Myocyte (in vitro differentiated cells): ENCODE measurements around the gene KLHL5. TPM values are rescaled to one million over a fixed set of nuclear protein-coding genes. Genes with fewer than 3 reads are reported as not detected.

ENCODE experiments used
- DNase-seq: peaks from one replicate; pipeline ENCODE4 v3.0.0-alpha.2; 2012; ENCODE audit warnings: low read depth
- total RNA-seq: library from RNA; depleted of rRNA; stranded (reverse); fragments of >200 nt; gene quantifications from 2 replicates; pipeline ENCODE4 v1.2.3, GENCODE V29; 2014

KLHL5 gene
- total RNA-seq, 1 donor from 2014 or later = 53.6 TPM

DNA sequence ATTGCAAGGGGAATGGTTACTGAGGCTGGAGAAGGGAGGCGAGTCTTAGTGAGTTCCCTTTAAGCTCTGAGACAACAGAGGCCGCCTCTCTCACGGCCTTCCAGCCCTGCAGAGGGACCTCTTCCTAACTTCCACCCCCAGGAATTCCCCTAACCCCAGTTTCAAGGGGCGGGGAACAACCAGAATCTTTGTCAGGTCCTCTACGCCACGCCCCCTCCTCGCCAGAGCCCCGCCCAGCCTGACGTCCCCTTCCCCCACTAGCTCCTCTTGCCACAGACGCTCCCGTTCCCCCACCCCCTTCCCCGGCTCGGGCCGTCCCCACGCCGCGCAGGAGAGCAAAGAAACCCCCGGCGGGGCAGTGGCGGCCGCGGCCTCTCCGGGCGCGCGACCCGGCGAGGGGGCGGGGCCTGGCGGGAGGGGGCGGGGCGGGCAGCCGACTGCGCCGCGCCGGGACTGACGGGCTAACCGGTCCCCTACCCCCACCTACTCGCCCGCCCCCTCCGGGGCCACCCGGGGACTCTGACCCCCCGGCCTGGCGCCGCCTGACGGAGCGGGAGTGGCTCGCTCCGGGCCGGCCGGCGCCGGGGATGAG is 17.6 kb upstream of the KLHL5 start:
- peak; percentile 96 for DNase-seq

DNA sequence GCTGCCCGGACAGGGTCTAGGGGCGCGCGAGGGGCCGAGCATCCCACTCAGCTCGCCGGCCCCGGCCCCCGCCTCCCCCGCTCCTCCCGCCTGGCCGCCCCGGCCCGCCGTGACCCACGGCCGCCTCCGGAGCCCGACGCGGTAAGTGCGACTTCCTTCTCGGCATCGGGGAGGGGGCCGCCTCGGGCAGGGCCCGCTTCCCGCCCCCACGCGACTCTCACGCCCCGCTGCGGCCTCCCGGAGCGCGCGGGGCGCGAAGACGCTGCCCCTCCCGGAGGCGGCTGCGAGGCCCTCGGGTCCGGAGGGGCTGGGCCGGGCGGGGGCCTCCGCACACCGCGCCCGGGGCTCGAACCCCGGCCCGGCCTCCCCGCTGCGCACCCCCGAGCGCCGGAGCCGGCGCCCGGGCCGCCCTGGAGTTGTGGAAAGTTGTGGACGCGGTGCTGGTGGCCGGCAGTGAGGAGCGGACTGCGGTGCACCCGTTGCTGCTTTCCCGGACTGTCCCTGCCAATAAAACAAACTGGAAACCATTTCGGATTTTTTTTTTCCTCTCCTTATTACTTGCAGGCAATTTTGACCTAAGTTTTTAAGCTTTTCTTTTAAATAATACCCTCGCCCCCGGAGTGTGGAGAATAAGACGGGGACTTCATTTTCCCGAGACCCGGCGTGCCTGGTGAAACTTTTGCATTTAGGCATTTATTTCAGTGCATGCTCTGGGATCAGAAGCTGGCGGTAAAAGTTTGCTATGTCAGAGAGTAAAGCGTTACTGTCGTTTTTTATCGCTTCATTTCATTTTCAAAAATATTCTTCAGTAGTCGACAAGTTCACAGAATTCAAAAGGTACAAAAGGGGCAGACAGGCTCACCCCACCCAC is 16.8 kb upstream of the KLHL5 start:
- peak; percentile 51 for DNase-seq

DNA sequence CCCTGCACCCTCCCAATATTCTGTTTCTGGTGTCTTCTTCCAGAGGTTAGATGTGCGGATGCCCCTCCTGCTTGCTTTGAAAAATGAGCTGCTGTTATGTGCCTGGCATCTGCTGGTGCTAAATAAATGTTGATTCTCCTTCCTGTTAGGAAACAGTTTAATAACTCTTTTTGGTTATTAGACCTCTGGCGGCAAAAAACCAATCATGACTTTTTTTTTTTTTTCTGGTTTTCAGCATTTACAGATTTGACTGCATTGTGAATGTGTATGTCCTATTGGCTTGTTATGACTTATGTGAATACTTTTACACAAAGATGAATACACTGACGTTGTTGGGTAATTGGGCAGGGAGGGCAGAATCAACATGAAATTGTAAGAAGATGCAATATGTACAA is 16.2 kb upstream of the KLHL5 start:
- no peak for DNase-seq

DNA sequence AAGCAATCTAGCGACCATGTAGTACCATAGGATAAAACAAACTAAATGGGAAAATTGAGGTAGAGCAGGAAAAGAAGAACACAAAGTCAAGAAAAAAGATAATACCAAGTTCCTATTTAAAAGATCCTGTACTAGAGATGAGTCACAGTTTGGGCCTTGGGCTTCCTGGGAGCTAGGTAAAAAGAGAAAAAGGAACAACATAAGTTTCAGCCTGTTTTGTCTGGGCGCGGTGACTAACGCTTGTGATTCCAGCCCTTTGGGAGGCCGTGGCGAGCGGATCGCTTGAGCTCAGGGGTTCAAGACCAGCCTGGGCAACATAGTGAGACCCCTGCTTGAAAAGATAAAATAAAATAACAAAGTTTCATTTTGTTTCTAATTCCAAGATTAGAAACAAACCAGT is 15.8 kb upstream of the KLHL5 start:
- DNase-seq = no peak

DNA sequence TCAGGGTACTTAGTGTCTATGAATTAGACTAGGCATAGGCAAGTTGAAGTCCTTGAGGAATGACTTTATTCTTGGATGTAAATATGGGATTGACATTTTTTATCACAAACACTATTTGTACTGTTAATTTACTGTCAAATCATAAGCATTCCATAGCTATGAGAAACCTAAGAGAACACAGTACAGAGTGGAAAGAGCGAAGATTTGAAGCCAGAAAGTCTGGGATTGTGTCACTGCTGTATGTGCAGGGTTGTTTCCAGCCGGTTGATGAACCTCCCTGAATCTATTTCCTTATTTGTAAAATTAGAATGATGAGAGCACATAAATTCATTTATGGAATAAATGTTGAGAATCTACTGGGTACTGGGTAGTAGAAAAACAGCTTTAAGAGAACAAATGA is 14.4 kb upstream of the KLHL5 start:
- DNase-seq = no peak

DNA sequence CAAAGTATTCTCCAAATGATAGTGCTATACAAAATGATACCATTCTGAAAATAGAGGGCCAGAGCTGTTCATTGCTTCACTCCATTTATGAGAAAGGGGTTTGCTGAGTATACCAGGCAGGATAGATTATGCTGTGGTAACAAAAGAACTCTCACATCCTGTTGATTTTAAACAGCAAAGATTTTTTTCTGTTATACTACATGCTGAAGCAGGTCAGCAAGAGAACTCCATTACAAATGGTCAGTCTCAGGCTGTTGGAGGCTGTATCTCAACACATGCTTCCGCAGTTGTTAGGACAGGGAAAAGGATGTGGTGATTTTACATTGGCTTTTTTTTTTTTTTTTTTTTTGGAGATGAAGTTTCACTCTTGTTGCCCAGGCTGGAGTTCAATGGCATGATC is 13.7 kb upstream of the KLHL5 start:
- DNase-seq = no peak

DNA sequence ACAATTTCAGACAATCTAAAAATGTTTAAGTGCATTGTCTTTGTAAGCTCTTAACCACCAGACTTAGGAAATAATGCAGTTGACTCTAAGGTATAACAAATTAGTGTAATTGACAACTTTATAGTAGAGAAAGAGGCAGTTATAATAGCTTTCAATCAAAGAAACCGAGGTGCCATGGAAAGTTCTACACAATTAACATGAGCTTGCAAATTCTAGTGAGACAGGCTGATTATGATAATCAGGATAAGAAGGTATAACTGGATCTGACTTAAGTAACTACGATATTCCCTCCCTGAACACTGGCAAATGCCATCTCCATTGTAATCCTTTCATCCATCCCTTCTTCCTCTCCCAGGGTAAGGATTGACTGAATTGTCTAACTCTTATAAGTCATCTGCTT is 11.4 kb upstream of the KLHL5 start:
- DNase-seq = no peak

DNA sequence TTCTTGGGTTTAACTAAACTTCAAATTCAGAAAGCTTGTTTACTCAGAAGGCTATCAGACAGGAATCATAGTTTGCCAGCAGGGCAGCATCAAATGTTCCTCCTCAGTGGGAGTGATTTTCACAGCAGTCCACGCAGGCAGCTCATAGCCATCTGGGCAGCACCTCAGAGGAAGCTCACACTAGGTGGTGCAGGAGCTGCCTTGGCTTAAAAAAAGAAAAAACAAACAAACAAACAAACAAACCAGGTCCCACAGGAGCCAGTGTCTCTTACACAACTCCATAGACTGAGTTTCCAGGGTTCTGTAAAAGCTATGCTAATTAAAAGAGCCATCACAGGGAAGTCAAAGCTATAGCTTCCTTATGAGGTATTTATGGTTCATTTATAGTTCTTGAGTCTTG is 10.5 kb upstream of the KLHL5 start:
- DNase-seq = no peak

DNA sequence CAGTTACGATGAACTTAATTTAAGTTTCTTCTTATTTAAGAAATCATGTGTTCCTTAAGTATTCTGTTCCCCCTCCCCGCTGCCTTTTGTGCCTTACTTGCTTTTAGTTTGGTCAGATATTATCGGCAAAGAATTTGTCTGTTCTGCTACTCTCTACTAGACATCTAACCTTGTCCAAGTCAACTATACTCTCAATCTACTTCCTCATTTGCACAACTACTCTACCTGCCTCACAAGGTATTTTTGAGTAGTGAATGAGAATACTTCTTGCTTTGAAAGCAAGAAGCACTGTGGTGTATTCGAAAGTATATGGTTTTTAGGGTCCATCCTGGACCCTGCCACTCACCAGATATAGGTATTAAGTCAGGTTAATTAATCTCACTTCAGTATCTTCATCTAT is 8.0 kb upstream of the KLHL5 start:
- DNase-seq = no peak

DNA sequence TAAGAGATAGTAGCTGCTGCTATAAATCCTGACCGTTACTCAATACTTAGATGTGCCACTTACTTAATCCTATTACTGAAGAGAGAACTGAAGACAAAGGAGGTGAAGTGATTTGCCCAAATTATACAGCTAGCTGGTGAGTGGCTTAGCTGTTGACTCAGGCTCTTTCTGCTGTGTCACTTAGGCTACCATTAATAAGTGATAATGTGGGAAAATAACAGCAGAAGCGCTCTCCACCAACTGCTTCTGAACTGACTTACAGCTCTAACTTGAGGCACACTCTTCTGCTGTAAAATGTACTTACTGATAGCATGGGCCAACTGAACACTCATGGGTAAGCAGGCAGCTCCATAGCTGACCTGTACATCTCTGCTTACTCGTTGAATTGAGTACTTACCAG is 7.5 kb upstream of the KLHL5 start:
- no peak for DNase-seq

DNA sequence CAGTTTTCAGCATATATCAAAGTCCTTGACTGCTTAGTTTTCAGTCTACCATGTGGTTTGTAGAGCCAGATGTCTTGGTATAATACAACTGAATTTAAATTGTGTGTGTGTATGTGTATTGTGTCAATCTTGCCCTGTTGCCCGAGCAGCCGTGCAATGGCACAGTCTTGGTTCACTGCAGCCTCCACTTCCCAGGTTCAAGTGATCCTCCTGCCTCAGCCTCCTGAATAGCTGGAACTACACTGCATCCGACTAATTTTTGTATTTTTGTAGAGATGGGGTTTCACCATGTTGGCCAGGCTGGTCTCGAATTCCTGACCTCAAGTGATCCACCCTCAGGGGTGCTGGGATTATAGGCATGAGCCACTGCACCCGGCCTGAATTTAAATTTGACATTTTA is 6.0 kb upstream of the KLHL5 start:
- no peak for DNase-seq

DNA sequence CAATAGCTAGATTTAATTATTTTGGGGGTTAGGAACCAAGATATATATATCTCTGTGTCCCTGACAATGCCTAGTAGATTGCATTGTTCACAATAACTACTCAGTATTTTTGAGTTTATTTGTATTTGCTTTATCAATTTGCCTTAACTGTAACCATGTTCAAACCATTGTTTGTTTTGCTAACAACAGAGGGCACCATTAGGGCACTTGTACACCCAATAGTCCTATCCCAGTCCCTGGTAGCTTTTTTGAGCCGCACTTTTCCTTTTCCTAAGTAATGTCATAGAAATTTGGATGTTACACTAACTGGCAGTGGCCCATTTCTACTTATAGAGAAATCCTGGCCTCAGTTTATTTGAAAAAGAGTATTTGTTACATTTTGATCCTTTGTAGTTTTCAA is 575 bp upstream of the KLHL5 start:
- no peak for DNase-seq

DNA sequence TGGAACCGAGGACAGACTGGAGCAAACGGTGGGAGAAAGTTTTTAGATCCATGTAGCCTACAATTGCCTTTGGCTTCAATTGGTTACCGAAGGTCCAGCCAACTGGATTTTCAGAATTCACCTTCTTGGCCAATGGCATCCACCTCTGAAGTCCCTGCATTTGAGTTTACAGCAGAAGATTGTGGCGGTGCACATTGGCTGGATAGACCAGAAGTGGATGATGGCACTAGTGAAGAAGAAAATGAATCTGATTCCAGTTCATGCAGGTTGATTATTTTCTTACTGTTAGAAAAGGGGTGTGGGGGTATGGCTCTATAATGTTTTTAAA is 702 bp downstream of the KLHL5 start:
- DNase-seq = no peak

DNA sequence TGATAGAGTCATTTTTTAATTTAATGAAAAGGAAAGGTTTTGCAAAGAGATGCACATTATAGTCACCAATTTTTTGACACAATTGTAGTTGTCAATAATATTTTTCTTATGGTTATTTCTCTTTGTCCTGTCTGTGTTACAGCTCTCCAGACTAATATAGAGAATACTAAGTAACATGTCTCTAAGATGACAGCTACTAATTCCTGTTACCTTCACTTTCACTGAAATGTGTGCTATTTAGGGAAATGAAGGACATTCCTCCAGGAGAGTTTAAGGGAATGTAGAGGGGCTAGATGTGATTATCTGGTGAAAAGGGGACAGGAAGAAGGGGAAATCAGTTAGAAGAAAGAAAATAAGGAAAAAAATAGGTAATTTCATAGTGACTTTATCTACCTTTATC is 1.4 kb downstream of the KLHL5 start:
- DNase-seq = no peak

DNA sequence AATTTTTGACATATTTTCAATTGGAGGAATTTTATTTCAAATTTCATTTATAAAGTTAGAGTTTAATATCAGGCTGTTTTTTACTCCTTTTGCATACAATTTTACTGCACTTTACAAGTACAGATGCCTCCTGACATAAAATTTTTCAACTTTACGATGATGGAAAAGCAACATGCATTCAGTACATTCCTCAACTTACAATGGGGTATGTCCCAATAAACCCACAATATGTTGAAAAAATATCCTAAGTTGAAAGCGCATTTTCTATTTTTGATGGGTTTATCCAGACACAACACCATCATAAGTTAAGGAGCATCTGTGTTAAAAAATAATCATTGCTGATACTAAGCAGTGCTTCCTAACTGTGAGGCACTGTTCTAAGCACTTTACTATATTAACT is 4.3 kb downstream of the KLHL5 start:
- DNase-seq = no peak

DNA sequence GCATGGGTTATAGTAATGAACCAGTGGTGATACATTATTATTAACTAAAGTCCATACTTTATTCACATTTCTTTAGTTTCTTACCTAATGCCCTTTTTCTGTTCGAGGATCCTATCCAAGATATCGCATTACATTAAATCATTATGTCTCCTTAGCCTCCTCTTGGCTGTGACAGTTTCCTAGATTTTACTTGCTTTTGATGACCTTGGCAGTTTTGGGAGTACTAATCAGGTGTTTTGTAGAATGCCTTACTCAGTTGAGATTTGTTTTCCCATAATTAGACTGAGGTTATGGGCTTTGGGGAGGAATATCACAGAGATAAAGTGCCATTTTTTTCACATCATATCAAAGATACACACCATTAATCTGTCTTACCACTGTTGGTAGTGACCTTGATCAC is 5.0 kb downstream of the KLHL5 start:
- no peak for DNase-seq

DNA sequence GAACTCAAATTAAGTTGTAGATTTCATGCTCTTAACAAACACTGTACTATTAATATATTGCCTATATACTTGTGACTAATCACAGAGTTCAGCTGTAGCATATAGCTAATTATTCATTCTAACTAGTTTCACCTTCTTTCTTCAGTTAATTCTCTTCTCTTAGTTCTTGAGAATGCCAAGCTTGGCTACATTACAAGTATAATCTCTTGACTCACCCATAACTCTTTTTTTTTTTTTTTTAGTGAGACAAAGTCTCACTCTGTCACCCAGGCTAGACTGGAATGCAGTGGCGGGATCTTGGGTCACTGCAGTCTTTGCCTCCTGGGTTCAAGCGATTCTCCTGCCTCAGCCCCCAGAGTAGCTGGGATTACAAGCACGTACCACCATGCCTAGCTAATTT is 5.4 kb downstream of the KLHL5 start:
- no peak for DNase-seq

DNA sequence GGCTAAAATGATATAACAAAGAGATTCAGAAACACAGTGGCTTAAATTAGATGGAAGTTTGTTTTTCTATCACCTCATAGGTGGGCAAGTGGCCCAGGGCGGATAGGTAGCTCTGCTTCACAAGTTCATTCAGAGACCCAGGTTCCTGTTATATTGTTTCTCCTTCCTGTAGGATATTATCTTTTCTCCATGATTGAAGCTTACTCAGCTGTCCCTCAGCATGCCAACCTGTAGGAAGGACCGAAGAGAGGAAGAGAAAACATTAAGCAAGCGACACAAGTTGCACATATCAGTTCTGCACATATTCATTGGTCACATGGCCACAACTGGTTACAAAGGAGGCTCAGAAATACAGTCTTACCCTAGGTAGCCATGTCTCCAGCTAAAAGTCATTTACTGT is 6.9 kb downstream of the KLHL5 start:
- no peak for DNase-seq

DNA sequence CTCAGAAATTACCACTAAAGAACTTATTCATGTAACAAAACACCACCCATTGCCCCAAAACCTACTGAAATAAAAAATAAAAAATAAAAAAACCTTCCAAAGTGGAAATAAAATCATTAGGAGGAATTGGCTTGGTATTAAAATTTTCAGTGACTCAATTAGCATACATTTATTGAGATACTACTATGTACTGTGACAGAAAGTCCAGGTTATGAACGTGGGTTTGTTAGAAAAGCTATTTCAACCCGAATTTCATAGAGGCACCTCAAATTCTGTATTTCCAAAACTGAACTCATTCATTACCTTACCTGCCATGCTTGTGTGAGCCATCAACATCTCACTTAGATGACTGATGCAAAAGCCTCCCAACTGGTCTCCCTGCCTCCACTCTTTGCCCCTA is 16.8 kb downstream of the KLHL5 start:
- DNase-seq = no peak

DNA sequence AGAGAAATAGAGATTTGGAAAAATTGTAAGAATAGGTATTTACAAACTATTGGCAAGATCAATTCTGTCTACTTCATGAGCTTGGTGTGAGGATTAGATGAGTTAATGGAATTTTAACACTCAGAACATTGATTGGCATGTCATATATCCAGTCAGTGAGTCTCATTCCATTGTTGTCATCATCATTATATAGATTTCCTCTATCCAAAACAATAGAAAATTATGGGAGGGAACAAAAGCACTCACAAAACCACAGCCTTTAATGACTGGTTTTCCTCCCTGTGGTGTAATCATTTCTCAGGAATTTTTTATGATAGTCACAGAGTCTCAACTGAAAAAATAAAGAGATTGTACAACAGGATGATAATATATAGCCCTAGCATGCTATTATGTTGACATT is 21.1 kb downstream of the KLHL5 start:
- DNase-seq = no peak

DNA sequence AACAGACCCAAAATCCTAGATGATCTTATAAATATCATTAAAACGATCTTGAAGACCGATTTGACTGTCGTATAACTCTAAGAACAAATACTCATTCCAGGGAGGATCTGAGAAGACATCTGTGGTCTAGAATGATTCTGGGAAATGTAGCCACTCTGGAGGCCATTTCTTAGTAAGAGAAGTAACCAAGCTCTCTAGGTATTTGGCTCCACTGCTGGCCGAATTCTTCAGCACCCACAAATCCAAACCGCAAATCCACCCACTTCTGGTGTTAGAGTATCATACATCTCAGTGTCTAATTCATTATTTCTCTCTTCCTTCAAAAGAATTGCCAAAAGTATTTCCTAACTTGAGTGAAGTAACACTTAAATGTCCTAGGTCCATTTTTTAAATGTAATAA is 23.9 kb downstream of the KLHL5 start:
- DNase-seq = peak; percentile 92

DNA sequence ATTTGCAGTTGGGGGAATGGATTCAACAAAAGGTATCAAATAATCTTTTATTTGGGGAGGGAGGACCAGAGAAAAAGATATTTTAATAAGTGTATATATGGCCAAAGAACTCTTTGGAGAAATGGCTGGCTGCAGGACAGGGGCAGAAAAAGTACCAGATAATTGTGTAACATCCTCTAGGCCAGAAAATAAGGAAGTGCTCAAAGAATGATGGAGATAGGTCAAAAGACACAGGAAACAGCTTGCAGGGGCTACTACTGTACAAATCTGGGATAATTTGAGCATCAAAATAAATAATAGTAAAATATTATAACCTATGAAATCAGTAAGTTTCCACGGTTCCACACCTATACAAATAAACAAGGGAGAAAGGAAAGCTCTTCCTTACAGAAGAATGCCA is 34.8 kb downstream of the KLHL5 start:
- no peak for DNase-seq

DNA sequence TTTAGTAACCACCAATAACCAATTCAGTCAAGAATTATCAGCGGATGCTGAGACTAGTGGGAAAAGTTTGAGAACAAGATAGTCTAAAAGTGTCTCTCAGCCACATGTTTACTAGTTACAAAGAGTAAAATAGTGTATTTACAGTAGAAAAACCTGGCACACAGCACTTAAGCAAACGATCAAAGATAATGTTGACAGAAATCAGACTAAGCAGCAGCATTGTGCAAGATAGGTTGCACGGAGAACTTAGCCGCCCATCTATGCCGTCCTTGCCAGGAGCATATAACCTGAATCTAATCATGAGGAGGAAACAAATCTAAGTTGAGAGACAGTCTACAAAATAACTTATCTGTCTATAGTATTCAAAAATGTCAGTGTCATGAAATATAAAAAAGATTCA is 35.3 kb downstream of the KLHL5 start:
- DNase-seq = no peak
